HG02885 (cell line): ENCODE results near the gene AKR1C3.
"Not testable (repeated sequence)": the region's sequence is repeated elsewhere in the genome, so short reads cannot be mapped to it uniquely, and the experiment has no call there.

Source experiments
- ATAC-seq: cut with Tn5 transposase; IDR thresholded peaks from one replicate; pipeline ENCODE4 v1.9.1; 2021; ENCODE audit warnings: mild to moderate bottlenecking; ENCODE audit not compliant: unreplicated experiment, poor library complexity

The AKR1C3 gene

DNA sequence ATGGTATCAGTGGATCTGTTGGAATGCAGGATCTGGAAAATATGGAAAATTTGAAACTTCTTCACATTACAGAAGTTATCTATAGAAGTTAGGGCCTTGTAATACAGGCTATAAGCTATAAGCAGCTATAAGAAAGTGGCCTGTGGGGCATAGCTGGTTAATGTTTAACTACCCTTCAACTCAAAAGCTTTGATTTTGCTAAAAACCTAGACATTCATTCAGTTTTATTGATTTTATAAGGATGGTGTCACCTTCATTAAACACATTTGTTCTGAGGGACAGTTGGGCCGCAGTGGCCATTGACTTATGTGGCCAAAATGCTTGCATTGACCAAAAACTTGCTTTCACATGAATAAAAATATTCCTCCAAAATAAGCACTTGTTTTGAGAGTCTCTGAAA lies 13.1 kb upstream of the AKR1C3 start:
- ATAC-seq: no peak

DNA sequence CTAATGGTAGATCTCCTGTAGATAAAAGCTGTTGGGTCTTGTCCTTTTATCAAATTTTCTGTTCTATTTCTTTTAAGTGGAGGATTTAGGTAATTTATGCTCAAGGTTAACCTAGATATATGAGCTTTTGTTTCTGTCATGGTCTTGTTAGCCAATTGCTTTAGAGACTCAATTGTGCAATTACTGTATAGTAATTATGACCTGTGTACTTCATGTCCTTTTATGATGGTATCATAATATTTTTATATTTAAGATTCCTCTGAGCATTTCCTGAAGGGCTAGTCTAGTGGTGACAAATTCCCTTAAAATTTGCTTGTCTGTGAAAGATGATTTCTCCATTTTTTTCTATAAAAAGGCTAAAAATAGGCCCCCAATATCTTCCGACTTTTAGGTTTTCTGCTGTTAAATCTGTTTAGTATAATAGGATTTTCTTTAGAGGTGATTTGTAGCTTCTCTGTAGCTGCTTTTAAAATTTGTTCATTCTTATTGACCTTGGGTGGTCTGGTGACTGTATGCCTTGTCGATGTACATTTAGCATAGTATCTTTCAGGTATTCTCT lies 5.4 kb upstream of the AKR1C3 start:
- no peak for ATAC-seq

- no peak for ATAC-seq
These were observed 4.3 kb upstream of the AKR1C3 start for GRCh38 chr10:5089865-5090264.

DNA sequence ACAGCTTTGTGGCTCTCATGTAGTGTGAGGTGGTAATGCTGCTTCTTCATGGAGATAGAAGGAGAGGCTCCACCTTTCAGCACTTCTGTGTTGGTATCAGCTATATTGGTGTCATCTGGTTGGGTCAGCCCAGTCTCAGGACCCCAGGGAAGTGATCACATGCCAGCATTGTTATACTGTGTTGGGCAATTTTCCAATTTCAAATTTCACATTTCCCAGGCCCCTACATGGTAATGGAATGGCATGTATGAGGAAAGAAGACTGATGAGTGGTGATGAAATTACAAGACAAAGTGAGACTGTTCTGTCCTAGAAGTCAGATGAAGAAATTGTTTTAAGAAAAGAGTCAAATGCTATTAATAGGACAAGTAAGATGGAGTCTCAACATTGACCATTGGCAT lies 3.7 kb upstream of the AKR1C3 start:
- ATAC-seq: no peak

DNA sequence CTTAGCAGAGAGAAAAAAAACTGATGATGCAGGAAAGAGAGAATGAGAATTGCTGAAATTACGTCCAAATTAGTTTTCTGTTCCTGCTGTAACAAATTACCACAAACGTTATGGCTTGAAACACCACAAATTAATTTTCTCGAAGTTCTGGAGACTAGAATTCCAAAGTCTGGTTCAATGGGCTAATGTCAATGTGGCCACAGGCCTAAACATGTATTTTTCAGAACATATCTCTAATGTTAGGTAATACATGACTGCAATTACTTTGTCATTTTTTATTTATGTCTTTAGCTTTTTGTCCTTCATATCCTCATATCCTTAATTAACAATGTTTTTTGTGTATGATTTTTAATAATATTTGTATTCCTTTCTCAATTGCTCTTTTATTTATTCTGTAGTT lies 3.0 kb upstream of the AKR1C3 start:
- no peak for ATAC-seq

GRCh38 chr10:5092375-5092774 lies 1.8 kb upstream of the AKR1C3 start:
- ATAC-seq: no peak

- no peak for ATAC-seq
These were observed 1.1 kb upstream of the AKR1C3 start for GRCh38 chr10:5092848-5093790.

DNA sequence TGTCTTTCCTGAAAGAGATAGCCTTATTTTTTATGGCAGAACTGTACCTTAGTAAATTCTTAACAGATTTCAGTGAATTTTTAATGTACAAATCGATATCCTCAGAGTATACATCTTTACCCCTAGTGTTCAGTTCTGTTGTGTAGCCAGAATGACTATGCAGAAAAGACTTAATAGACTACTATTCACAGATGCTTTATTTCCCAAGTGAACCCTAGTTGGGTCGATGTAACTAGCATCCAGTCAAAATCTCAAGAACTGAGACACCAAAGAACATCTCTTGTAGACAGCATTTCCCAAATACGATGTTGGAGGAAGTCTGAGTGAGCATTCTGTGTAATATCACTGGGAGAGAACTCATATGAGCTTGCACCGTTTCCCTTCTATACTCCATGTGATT lies 1.5 kb downstream of the AKR1C3 start:
- no peak for ATAC-seq

DNA sequence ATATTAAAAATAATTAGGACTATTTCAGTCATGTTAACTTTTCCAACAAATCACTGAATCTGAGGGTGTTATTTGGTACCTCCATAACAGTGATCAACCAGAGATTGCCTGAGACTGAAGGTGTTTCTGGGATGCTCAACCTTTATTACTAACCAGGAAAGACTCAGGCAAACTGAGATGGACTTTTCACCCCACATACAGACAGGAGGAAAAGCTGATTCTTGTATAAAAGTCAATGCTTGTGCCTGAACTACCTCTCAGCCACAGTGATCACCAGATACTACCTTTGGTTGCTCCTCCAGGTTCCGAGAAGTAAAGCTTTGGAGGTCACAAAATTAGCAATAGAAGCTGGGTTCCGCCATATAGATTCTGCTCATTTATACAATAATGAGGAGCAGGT lies 1.9 kb downstream of the AKR1C3 start:
- no peak for ATAC-seq

DNA sequence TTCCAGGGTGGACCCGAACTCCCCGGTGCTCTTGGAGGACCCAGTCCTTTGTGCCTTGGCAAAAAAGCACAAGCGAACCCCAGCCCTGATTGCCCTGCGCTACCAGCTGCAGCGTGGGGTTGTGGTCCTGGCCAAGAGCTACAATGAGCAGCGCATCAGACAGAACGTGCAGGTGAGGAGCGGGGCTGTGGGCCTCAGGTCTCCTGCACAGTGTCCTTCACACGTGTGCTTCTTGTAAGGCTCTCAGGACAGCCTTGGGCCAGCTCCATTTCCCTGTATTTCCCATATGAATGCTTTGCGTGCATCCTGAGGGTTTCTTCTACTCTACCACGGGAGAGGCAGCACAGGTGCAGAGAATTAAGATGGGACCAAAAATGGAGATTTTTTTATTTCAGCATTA lies 8.3 kb downstream of the AKR1C3 start:
- not testable (repeated sequence) for ATAC-seq

DNA sequence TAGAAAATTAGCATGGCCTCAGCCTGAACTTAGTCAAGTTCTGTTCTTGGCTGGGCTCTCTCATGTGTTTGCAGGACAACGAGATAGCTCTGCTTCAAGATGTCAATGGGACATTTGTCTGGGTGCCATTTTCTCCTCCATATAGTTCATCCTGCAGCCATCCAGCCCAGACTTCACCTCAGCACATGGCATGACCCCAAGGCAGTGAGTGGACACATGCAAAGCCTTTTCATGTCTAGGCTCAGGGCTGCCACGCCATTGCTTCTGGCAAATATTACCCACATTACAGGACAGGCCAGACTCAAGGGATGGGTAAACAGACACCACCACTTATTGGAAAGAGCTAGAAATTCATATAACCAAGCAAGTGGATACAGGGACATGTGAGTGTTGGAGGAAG lies 9.3 kb downstream of the AKR1C3 start:
- no peak for ATAC-seq

- no peak for ATAC-seq
These were observed 11.4 kb downstream of the AKR1C3 start for GRCh38 chr10:5105626-5106025.

DNA sequence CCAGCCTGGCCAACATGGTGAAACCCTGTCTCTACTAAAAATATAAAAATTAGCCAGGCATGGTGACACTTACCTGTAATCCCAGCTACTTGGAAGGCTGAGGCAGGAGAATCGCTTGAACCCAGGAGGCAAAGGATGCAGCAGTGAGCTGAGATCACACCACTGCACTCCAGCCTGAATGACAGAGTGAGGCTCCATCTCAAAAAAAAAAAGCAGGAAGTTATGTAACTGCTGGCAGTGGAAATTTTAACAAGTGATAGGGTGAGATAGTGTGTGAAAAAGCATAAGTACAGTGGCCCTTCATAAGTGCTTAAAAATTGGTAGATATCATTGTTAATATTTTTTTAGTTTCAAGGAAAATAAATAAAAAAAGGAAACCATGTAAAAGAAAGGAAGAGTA lies 12.3 kb downstream of the AKR1C3 start:
- ATAC-seq: no peak

- no peak for ATAC-seq
These were observed 13.8 kb downstream of the AKR1C3 start for GRCh38 chr10:5107860-5108526.

GRCh38 chr10:5108658-5109416 lies 14.6 kb downstream of the AKR1C3 start:
- ATAC-seq: no peak

- not testable (repeated sequence) for ATAC-seq
These were observed 15.6 kb downstream of the AKR1C3 start for GRCh38 chr10:5109861-5110260.

GRCh38 chr10:5116621-5117020 lies 22.4 kb downstream of the AKR1C3 start:
- no peak for ATAC-seq

DNA sequence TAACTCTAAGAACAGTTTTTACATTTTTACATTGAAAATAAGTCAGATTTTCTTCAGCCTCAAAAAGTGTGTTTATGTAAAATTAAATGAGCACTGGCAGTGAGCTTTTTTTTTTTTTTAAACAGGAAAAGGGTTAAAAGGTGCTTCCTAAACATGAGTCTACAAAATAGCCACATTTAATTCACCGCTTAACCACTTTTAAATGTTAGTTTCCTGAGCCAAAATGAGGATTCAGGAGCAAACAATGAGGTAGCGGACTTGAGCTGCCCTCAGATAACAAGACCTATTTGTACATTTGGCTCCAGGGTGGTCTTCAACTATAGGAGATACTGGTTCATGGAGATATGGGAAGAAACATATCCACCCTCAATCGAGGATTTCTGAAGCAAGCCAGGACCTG lies 22.8 kb downstream of the AKR1C3 start:
- ATAC-seq: no peak

DNA sequence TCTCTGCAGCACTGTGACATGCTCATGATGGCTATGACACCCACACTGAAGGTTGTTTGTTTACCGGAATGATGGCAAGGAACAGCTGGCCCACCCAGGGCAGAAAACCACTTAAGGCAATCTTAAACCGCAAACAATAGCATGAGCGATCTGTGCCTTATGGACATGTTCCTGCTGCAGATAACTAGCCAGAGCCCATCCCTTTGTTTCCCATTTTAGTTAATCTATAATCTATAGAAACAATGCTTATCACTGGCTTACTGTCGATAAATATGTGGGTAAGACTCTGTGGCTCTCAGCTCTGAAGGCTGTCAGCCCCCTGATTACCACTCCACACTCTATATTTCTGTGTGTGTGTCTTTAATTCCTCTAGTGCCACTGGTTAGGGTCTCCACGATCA lies 25.8 kb downstream of the AKR1C3 start:
- not testable (repeated sequence) for ATAC-seq

- ATAC-seq: no peak
These were observed 29.7 kb downstream of the AKR1C3 start for GRCh38 chr10:5123886-5124285.
